Panc1 (cell line): ENCODE results near the gene MAST3. TPM values are rescaled to one million over a fixed set of nuclear protein-coding genes. Genes with fewer than 3 reads are reported as not detected.

Experiments used
- ATAC-seq: fragments of 200-7000 bp; cut with Tn5 transposase; 2 replicates; pipeline ENCODE4 v1.9.1; 2020; ENCODE audit warnings: mild to moderate bottlenecking, moderate library complexity
- BruUV-seq: library from RNA; stranded (reverse); fragments of 400-500 nt; replicated peaks from 2 replicates; lab custom pipeline; 2021; lab: Mats Ljungman, UMichigan
- CTCF ChIA-PET: fragments of 300-600 bp; sonication (Branson Sonifier 250); formaldehyde crosslinking; loops from one replicate; lab custom pipeline; 2022; ENCODE audit warnings: antibody characterized with exemption; lab: Charles Lee
- POLR2A ChIA-PET: fragments of 300-600 bp; sonication (Branson Sonifier 250); formaldehyde crosslinking; loops from one replicate; lab custom pipeline; 2022; ENCODE audit warnings: antibody characterized with exemption; lab: Charles Lee
- DNase-seq: peaks from one replicate; pipeline ENCODE4 v3.0.0-alpha.2; 2010; ENCODE audit warnings: low read depth, low spot score
- H3K27ac ChIP-seq: 2 replicates; pipeline ENCODE4 v1.5.1; 2011; ENCODE audit warnings: mild to moderate bottlenecking, low read length, inconsistent platforms
- H3K27me3 ChIP-seq: fragments of 200-500 bp; sonication (Bioruptor generic); 2 replicates; pipeline ENCODE4 v1.6.0; 2014; ENCODE audit warnings: low read length, inconsistent platforms; ENCODE audit not compliant: control insufficient read depth, insufficient read depth
- H3K36me3 ChIP-seq: fragments of 200-500 bp; sonication (Bioruptor generic); 2 replicates; pipeline ENCODE4 v1.5.1; 2014; ENCODE audit warnings: inconsistent platforms, mild to moderate bottlenecking, low read length, moderate library complexity; ENCODE audit not compliant: control insufficient read depth, insufficient read depth
- H3K4me1 ChIP-seq: 2 replicates; pipeline ENCODE4 v1.5.1; 2011; ENCODE audit warnings: inconsistent platforms, mild to moderate bottlenecking, low read length, moderate library complexity; ENCODE audit not compliant: control insufficient read depth, insufficient read depth
- H3K4me3 ChIP-seq, 2 experiments: 2 replicates each; pipeline ENCODE4 v1.5.1; 2011 to 2012; ENCODE audit warnings: low read depth in 2 of 2, low read length in 2 of 2, mild to moderate bottlenecking in 2 of 2, inconsistent platforms in 1 of 2, moderate library complexity in 1 of 2
- H3K9me3 ChIP-seq: fragments of 200-500 bp; sonication (Bioruptor generic); 2 replicates; pipeline ENCODE4 v1.5.1; 2014; ENCODE audit warnings: low read depth, mild to moderate bottlenecking, inconsistent platforms, low read length, moderate library complexity; ENCODE audit not compliant: control insufficient read depth, insufficient read depth
- CTCF ChIP-seq: fragments of 450-650 bp; IDR thresholded peaks from 2 replicates; pipeline ENCODE4 v1.5.1; 2017; ENCODE audit warnings: mild to moderate bottlenecking
- POLR2AphosphoS5 ChIP-seq: IDR thresholded peaks from 2 replicates; pipeline ENCODE4 v1.6.1; 2012; ENCODE audit warnings: mild to moderate bottlenecking, low read depth, low read length, moderate library complexity
- REST ChIP-seq, 2 experiments: IDR thresholded peaks; 2 replicates each; pipeline ENCODE4 v1.6.1; 2011 to 2012; ENCODE audit warnings: low read depth in 2 of 2, control low read depth in 1 of 2, low read length in 1 of 2, mild to moderate bottlenecking in 1 of 2, moderate library complexity in 1 of 2; ENCODE audit not compliant: insufficient read depth in 1 of 2
- SIN3A ChIP-seq: IDR thresholded peaks from 2 replicates; pipeline ENCODE4 v1.6.1; 2012; ENCODE audit warnings: low read depth, mild to moderate bottlenecking, low read length, moderate library complexity, borderline replicate concordance; ENCODE audit not compliant: insufficient read depth
- TCF7L2 ChIP-seq: IDR thresholded peaks from 2 replicates; pipeline ENCODE4 v1.6.1; 2011; ENCODE audit warnings: mild to moderate bottlenecking, low read depth, low read length, inconsistent platforms
- in situ Hi-C: cut with HindIII; loops from 2 replicates; pipeline ENCODE4 v1.10.0; 2016; ENCODE audit warnings: low sequenced_read_pairs, low pct_unique_long_range_greater_than_20kb
- intact Hi-C: fragments of 100-400 bp; cut with micrococcal nuclease; formaldehyde crosslinking; loops from one replicate; pipeline ENCODE4 v1.10.0; 2022; ENCODE audit not compliant: unreplicated experiment
- total RNA-seq: library from RNA; stranded (reverse); gene quantifications from one replicate; pipeline ENCODE4 v1.2.1, GENCODE V29; 2021; ENCODE audit not compliant: unreplicated experiment

MAST3 gene
- total RNA-seq, 1 experiment from 2014 or later = 13.1 TPM

- POLR2A ChIA-PET = interaction anchor here (0.7 kb wide), 2 partner anchors 147 to 207 kb away, joined by 6 read pairs; no protein-coding TSS in a partner anchor
- DNase-seq (no peak), ATAC-seq (no peak)
- no peak overlapping the region for H3K4me3 ChIP-seq
- CTCF ChIA-PET = no interaction called here
- in situ Hi-C loops (no loop called here), intact Hi-C loops (no loop called here)
- H3K36me3 ChIP-seq = peaks cover 2% of the 10 kb centered on the region; the same call in 1 of the 2 replicates
- no peak for TF ChIP-seq TCF7L2
- no peak for TF ChIP-seq SIN3A
- TF ChIP-seq REST (IDR thresholded peaks at IDR 0.05; ENCODE audit: insufficient read depth in 1 of 2, low read depth in 2 of 2, low read length in 1 of 2) = no peak
- TF ChIP-seq POLR2AphosphoS5 = no peak
- TF ChIP-seq CTCF = no peak
- H3K27me3 ChIP-seq = no peaks in the 10 kb centered on the region
- no peak overlapping the region for H3K27ac ChIP-seq
- H3K4me1 ChIP-seq = peaks cover 27% of the 10 kb centered on the region
- BruUV-seq = TSS peak; percentile 42
- H3K9me3 ChIP-seq = no peaks in the 10 kb centered on the region
Observed at GRCh38 chr19:18155095-18156087, 57.8 kb downstream of the MAST3 start.

GRCh38 chr19:18156268-18156667 is 58.7 kb downstream of the MAST3 start:
- ATAC-seq = no peak
- Histone ChIP-seq H3K27ac (0 out of 2 replicates have a peak overlapping the region, but pooled peaks have one; percentile 48), H3K36me3 (peaks cover 2% of the 10 kb centered on the region; the same call in 1 of the 2 replicates), H3K4me1 (peaks cover 27% of the 10 kb centered on the region), H3K9me3 (no peaks in the 10 kb centered on the region), H3K27me3 (no peaks in the 10 kb centered on the region), H3K4me3 (no peak overlapping the region)
- CTCF ChIA-PET = no interaction called here
- no peak for TF ChIP-seq REST (IDR thresholded peaks at IDR 0.05; ENCODE audit: insufficient read depth in 1 of 2, low read depth in 2 of 2, low read length in 1 of 2)
- no peak for TF ChIP-seq TCF7L2
- TF ChIP-seq CTCF = no peak
- no peak for TF ChIP-seq POLR2AphosphoS5
- TF ChIP-seq SIN3A = no peak
- in situ Hi-C loops = no loop called here
- POLR2A ChIA-PET = interaction anchor here (0.6 kb wide), 1 partner anchor 162 kb away, joined by 6 read pairs; no protein-coding TSS in a partner anchor
- intact Hi-C loops = no loop called here
- no TSS peak for BruUV-seq
- DNase-seq = no peak
